ENCODE measurements around the gene CDK19.

The CDK19 gene

GRCh38 chr6:110786696-110787095 lies 28.6 kb downstream of the CDK19 start:
- no peak for DNase-seq (ENCODE audit: extremely low spot score)
- ChIA-PET POLR2A (no interaction called here), CTCF (no interaction called here)
- no peak for TF ChIP-seq FOXK2 (IDR thresholded peaks at IDR 0.05)
- no peak for TF ChIP-seq FOXA1 (IDR thresholded peaks at IDR 0.05)
- TF ChIP-seq SUZ12 (IDR thresholded peaks at IDR 0.05): no peak
- no peak for TF ChIP-seq L3MBTL2 (conservative IDR thresholded peaks at IDR 0.05)
- TF ChIP-seq PKNOX1 (IDR thresholded peaks at IDR 0.05): no peak
- TF ChIP-seq NFRKB (IDR thresholded peaks at IDR 0.05): no peak
- no peak for TF ChIP-seq HDGF (IDR thresholded peaks at IDR 0.05; ENCODE audit: borderline replicate concordance)
- TF ChIP-seq ELF4 (IDR thresholded peaks at IDR 0.05): no peak

- no peak for DNase-seq (ENCODE audit: extremely low spot score)
- POLR2A ChIA-PET: no interaction called here
- TF ChIP-seq ZNF384 (IDR thresholded peaks at IDR 0.05): no peak
- no peak for TF ChIP-seq BHLHE40 (IDR thresholded peaks at IDR 0.05; ENCODE audit: borderline replicate concordance)
- no peak for TF ChIP-seq ARNT (IDR thresholded peaks at IDR 0.05)
- TF ChIP-seq PKNOX1 (IDR thresholded peaks at IDR 0.05): no peak
- no peak for TF ChIP-seq LEF1 (IDR thresholded peaks at IDR 0.05; ENCODE audit: borderline replicate concordance)
- TF ChIP-seq FOXK2 (IDR thresholded peaks at IDR 0.05): no peak
- TF ChIP-seq L3MBTL2 (conservative IDR thresholded peaks at IDR 0.05): no peak
- TF ChIP-seq CTBP1 (IDR thresholded peaks at IDR 0.05; ENCODE audit: borderline replicate concordance): no peak
- TF ChIP-seq FOXM1 (IDR thresholded peaks at IDR 0.05; ENCODE audit: borderline replicate concordance): no peak
- TF ChIP-seq HDGF (IDR thresholded peaks at IDR 0.05; ENCODE audit: borderline replicate concordance): no peak
- no peak for TF ChIP-seq TARDBP (IDR thresholded peaks at IDR 0.05)
- no peak for TF ChIP-seq ELF4 (IDR thresholded peaks at IDR 0.05)
- TF ChIP-seq SP1 (IDR thresholded peaks at IDR 0.05): no peak
- TF ChIP-seq SUZ12 (IDR thresholded peaks at IDR 0.05): no peak
- no peak for TF ChIP-seq FOXA1 (IDR thresholded peaks at IDR 0.05)
- TF ChIP-seq NFRKB (IDR thresholded peaks at IDR 0.05): no peak
- CTCF ChIA-PET: no interaction called here
Observed at GRCh38 chr6:110786271-110786670, 29.0 kb downstream of the CDK19 start.

GRCh38 chr6:110784610-110784979 lies 30.7 kb downstream of the CDK19 start:
- no peak for DNase-seq (ENCODE audit: extremely low spot score)
- TF ChIP-seq FOXK2 (IDR thresholded peaks at IDR 0.05) (no peak), CTBP1 (IDR thresholded peaks at IDR 0.05; ENCODE audit: borderline replicate concordance) (no peak)
- POLR2A ChIA-PET: no interaction called here
- CTCF ChIA-PET: no interaction called here

GRCh38 chr6:110781522-110782214 lies 33.6 kb downstream of the CDK19 start:
- CTCF ChIA-PET: interaction anchor here (0.6 kb wide), 1 partner anchor 45 kb away, joined by 3 read pairs; no protein-coding TSS in a partner anchor

GRCh38 chr6:110778333-110778732 lies 36.9 kb downstream of the CDK19 start:
- CTCF ChIA-PET: no interaction called here
- TF ChIP-seq BHLHE40 (IDR thresholded peaks at IDR 0.05; ENCODE audit: borderline replicate concordance) (no peak), FOXK2 (IDR thresholded peaks at IDR 0.05) (no peak), SUZ12 (IDR thresholded peaks at IDR 0.05) (no peak), NFRKB (IDR thresholded peaks at IDR 0.05) (no peak), ELF4 (IDR thresholded peaks at IDR 0.05) (no peak), TARDBP (IDR thresholded peaks at IDR 0.05) (no peak), SP1 (IDR thresholded peaks at IDR 0.05) (no peak), PKNOX1 (IDR thresholded peaks at IDR 0.05) (no peak), HDGF (IDR thresholded peaks at IDR 0.05; ENCODE audit: borderline replicate concordance) (no peak), CTBP1 (IDR thresholded peaks at IDR 0.05; ENCODE audit: borderline replicate concordance) (no peak), LEF1 (IDR thresholded peaks at IDR 0.05; ENCODE audit: borderline replicate concordance) (no peak), L3MBTL2 (conservative IDR thresholded peaks at IDR 0.05) (no peak), FOXA1 (IDR thresholded peaks at IDR 0.05) (no peak)
- POLR2A ChIA-PET: no interaction called here
- DNase-seq (ENCODE audit: extremely low spot score): no peak

More at GRCh38 chr6:110781522-110782214, 33.6 kb downstream of the CDK19 start:
- no peak for TF ChIP-seq TARDBP (IDR thresholded peaks at IDR 0.05)
- TF ChIP-seq SUZ12 (IDR thresholded peaks at IDR 0.05): no peak
- no peak for TF ChIP-seq BHLHE40 (IDR thresholded peaks at IDR 0.05; ENCODE audit: borderline replicate concordance)
- no peak for TF ChIP-seq LEF1 (IDR thresholded peaks at IDR 0.05; ENCODE audit: borderline replicate concordance)
- no peak for TF ChIP-seq ARNT (IDR thresholded peaks at IDR 0.05)
- TF ChIP-seq PKNOX1 (IDR thresholded peaks at IDR 0.05): no peak
- TF ChIP-seq HDGF (IDR thresholded peaks at IDR 0.05; ENCODE audit: borderline replicate concordance): no peak
- no peak for TF ChIP-seq FOXA1 (IDR thresholded peaks at IDR 0.05)
- no peak for TF ChIP-seq CTBP1 (IDR thresholded peaks at IDR 0.05; ENCODE audit: borderline replicate concordance)
- no peak for TF ChIP-seq L3MBTL2 (conservative IDR thresholded peaks at IDR 0.05)
- TF ChIP-seq SP1 (IDR thresholded peaks at IDR 0.05): no peak
- TF ChIP-seq ELF4 (IDR thresholded peaks at IDR 0.05): no peak
- no peak for TF ChIP-seq FOXK2 (IDR thresholded peaks at IDR 0.05)
- TF ChIP-seq FOXM1 (IDR thresholded peaks at IDR 0.05; ENCODE audit: borderline replicate concordance): no peak
- no peak for TF ChIP-seq ZNF384 (IDR thresholded peaks at IDR 0.05)
- no peak for TF ChIP-seq NFRKB (IDR thresholded peaks at IDR 0.05)
- no peak for DNase-seq (ENCODE audit: extremely low spot score)
- POLR2A ChIA-PET: interaction anchor here (0.9 kb wide), 1 partner anchor 93 kb away, joined by 3 read pairs; the partner anchor contains the start of gene AMD1

Data from HEK293T (cell line).